DMS 273 (cell line): ENCODE measurements around the gene TSPAN5.

Experiments used
- DNase-seq: peaks from one replicate; lab custom pipeline; 2025; ENCODE audit not compliant: unreplicated experiment; lab: John Stamatoyannopoulos, UW

TSPAN5 gene

DNA sequence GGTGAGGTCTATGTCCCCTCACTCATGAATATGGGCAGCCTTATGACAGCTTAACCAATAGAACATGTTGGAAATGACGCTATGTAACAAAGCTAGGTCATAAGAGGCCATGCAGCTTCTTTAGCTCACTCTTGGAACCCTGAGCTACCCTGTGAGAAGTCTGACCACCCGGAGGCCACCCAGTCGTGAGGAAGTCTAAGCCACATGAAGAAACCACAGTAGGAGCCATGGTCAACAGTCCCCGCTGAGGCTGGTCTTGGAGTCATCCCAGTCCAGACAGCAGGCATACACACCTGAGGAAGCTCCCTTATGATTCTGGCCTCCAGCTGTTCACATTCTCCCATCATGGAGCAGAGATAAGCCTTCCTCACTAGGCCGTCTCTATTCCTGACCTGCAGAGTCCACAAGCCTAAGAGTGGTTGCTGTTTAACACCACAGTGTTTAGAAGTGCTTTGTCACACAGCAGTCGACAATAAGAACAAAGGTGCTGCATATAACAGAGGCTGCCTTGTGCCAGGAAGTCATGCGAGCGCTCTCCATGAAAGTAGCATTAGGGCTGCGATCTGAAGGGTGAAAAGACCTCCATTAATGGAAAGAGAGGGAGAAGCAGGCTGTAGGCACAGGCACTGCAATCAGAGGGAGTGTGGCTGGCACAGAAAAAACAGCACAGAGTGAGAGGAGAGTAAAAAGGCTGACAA lies 38.2 kb downstream of the TSPAN5 start:
- no peak for DNase-seq

- DNase-seq, result peak; percentile 61
Observed at GRCh38 chr4:98619180-98619579, 39.2 kb downstream of the TSPAN5 start.

- DNase-seq, result peak; percentile 58
Observed at GRCh38 chr4:98618680-98619079, 39.7 kb downstream of the TSPAN5 start.

DNA sequence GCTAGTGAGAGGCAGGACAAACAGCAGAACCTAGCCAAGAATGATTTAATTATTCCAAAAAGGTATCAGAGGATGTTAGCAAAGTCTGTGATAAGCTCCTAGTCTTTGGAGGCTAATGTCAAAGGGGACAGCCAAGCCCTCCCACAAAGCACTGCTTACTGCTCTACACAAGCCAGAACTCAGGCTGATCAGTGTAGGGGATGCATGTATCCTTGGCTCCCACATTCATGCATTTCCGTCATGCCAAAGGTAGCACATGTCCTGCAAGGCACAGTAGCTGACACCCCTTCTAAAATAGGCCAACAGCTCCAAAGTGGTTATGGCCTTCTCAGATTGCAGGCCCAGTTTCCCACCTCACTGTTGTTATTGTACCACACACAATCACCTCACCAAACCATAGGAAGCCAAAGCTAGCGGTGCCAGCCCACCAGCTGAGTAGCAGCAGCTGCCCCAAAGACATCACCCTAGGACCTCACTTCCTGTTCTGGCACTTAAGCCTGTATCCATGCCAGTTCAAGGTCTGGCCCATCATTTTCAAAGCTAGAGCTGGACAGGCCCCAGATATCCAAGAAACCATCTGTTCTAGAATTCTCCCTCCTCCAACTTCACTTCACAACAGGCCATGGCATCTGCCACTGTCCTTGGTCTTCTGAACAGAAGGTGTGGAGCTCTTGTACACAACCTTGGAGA lies 40.9 kb downstream of the TSPAN5 start:
- DNase-seq, result peak; percentile 94

GRCh38 chr4:98615991-98616390 lies 42.4 kb downstream of the TSPAN5 start:
- DNase-seq, result no peak

GRCh38 chr4:98614662-98615061 lies 43.7 kb downstream of the TSPAN5 start:
- peak; percentile 35 for DNase-seq

- no peak for DNase-seq
Observed at GRCh38 chr4:98614094-98614493, 44.3 kb downstream of the TSPAN5 start.

DNA sequence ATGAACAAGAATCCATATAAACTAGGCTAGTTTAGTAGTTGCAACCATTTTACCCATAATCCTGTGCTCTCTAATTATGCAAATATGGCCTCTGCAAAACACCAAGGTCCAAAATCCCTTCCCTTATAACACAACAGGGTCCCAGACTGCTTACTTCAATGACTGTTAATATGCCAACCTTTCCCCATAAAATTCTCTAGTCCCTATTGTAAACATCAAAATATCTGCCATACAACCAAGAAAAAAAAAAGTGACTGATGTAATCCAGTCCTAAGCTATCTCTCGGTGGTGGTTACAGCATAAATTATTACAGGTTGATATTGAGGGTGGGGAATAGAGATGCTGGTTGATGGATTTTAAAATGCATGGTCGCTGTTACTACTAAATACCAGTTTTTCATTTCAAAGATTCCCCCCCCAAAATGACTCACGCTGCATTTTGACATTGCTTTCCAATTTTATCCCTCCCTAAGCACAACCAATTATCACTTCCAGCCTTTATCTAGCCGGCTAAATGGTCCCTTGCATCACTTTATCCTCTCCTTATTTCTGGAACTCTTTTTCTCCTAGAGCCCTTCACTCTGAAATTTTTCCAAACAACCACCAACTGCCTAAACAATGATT lies 44.8 kb downstream of the TSPAN5 start:
- DNase-seq, result no peak

GRCh38 chr4:98612318-98613250 lies 45.8 kb downstream of the TSPAN5 start:
- DNase-seq, result no peak

- DNase-seq, result no peak
Observed at GRCh38 chr4:98611677-98612317, 46.6 kb downstream of the TSPAN5 start.

DNA sequence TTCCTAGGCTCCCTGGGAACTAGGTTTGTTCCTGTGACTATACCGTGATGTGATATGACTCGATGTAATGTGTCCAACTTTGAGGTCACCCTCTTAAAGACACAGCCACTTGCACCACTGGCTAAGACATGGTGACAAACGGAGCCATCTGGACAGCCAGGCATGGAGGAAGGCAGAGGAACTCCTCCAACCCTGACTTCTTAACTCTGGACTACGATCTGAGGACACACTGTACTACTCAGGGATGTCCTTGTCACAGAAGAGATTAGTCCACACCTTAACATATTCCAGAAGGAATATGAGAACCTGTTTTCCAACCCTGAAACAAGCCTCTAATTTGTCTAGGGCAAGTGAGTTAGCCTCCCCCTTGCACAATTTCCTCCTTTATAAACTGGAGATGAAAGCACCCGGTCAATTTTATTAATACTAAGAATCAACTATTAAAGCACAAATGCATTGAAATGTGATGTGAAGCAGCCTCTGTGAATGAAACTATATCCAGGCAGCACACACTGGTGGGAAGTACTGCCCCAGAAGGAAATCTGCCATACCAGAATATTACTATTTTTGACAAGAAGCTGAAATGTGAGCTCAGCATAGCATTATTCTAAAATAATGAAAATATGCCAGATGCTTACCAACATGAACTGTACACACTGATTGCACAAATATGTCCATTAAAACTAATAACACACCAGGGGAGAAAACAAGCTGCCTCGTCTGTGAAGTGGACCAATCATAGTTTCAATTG lies 47.3 kb downstream of the TSPAN5 start:
- DNase-seq, result no peak

DNA sequence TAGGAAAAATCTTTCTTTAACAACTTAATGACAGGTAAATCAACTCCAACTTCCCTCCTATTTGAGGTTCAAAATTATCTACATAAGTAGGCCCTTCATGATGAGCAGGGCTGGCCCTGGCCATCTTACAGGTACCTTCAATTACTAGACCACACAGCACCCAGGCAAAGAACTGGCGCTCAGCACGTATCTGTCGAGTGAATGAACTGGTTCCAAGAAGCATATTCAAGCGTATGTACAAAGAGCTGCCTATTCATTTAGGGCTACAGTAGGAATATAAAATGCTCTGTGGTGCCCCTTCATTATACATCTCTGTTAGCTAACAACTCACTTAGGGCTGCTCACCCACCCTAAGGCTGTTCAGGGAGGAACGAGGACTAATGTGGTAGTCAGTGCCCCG lies 48.0 kb downstream of the TSPAN5 start:
- no peak for DNase-seq

- DNase-seq, result no peak
Observed at GRCh38 chr4:98609934-98610333, 48.5 kb downstream of the TSPAN5 start.

DNA sequence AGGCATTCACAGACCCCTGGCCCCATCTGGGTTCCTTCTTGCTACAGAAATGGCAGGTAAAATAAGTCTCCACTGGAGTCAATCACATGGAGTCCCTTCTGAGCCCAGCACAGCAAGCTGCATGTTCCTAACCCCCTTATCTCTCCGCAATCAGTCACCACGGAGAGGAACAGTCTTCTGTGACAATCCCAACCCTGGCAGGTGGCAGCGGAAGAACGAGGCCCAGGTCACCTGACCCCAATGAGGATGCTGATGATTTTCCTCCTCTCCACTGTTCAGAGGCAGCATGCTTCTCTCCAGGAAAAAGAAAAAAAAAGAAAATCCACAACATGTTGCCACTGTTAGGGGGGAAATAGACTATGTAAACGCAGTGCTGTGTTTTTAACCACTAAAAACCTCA lies 50.1 kb downstream of the TSPAN5 start:
- DNase-seq, result no peak

DNA sequence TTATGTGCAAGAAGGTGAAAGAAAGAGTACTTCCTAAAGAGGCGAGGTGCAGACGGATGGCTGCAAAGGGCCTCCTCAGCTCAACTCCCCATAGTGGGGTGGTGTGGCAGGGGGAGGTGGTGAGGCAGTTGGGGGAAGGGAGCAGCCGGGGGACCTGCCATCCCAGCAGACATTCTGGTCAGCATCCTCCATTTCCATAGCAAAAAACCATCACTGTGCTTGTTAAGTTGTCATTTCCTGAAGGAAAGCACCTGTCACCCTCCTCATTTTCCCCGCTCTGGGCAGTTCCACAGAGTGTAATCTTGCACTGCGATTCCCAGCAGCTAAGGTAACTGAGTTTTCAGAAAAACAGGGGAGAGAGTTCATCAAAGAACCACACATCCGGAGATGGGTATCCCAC lies 51.5 kb downstream of the TSPAN5 start:
- DNase-seq, result no peak

GRCh38 chr4:98605216-98605615 lies 53.2 kb downstream of the TSPAN5 start:
- no peak for DNase-seq

DNA sequence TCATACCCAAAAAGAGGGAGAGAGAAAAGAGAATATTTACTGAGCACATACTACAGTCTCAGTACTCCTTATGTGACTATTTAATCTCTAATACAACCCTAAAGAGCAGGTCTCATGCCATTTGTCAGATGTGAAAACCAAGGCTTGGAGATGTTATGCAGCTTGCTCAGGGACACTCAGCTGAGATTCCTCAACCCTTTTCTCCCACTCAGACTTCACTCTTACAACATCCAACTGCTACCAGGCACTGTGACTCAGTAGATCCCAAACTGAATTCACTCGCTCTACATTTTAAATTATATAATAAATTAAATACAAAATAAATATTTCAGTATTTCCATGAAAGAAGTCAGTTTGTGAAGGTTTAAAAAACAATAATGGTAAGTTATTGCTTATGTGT lies 53.7 kb downstream of the TSPAN5 start:
- DNase-seq, result no peak

DNA sequence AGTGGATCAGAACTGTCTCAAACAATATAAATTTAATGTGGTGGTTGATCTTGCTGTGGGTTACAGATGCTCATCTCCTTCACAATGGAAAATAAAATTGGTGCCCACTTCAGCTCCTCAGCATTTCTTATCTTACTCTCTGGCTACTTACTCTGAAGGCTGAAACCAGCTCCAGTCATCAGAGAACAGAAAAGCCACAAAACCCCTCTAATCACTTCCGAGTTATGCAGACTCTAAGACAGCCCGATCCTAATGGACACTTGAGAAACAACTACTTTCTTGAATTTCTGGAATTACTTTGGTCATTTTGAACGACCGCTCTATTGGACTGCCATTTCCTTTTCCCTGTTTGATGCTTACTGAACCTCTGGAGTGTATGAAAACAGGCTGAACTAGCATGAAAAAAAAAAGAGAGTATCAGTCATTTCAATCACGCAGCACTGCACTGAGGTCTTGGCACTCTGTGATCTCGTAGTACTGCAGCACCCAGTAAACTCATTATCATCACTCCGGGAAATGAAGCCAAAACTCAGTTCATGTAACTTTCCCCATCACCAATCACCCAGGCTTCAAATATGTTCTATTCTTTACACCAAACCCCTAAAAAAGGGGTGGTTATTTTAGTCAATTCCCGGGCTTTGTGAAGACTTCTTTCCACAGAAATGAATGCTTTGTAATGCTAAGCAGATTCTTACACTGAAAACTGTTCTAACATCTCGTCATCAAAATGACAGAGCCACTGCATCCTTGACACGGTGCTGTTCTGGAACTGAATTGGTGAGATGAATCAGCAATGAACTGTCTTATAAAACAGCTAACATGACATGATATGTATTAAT lies 54.5 kb downstream of the TSPAN5 start:
- no peak for DNase-seq

GRCh38 chr4:98602270-98602669 lies 56.1 kb downstream of the TSPAN5 start:
- no peak for DNase-seq
